Right lung (tissue), 5 donors: Measurements from ENCODE around the gene CCDC59. TPM values are rescaled to one million over a fixed set of nuclear protein-coding genes. Genes with fewer than 3 reads are reported as not detected.

Experiments used
- DNase-seq, 2 donors: peaks; one replicate each; pipeline ENCODE4 v3.0.0-alpha.2; 2013
- polyA plus RNA-seq, 5 donors: library from polyadenylated mRNA; unstranded; fragments of 120-200 nt; gene quantifications; one replicate each; pipeline versions ENCODE4 v1.2.1 to v1.2.3, GENCODE V29; 2013; ENCODE audit warnings: inconsistent platforms in 1 of 5, low replicate concordance in 1 of 5; ENCODE audit not compliant: insufficient read length in 5 of 5, insufficient read depth in 1 of 5

CCDC59 gene
- polyA plus RNA-seq, 5 donors = 45.8 to 60.7 (median 50.1) TPM

GRCh38 chr12:82325540-82326336 lies 32.4 kb downstream of the CCDC59 start:
- no peak for DNase-seq

GRCh38 chr12:82319276-82319675 lies 38.9 kb downstream of the CCDC59 start:
- no peak for DNase-seq

GRCh38 chr12:82314406-82314892 lies 43.7 kb downstream of the CCDC59 start:
- no peak for DNase-seq

Other genes with a start within 250 kb of the CCDC59 start
- 10 to 100 TPM; 11.9 to 14.8 (median 14.1) TPM for gene METTL25, start 142 bp upstream of the CCDC59 start, polyA plus RNA-seq